OCI-LY1 (cell line): Measurements from ENCODE around the gene ACVR1.
"Not testable (repeated sequence)": the region's sequence is repeated elsewhere in the genome, so short reads cannot be mapped to it uniquely, and the experiment has no call there.

Experiments
- H2AFZ ChIP-seq: fragments of 200-600 bp; sonication (generic), shearing (Covaris generic); 2 replicates; pipeline ENCODE4 v1.6.0; 2014; ENCODE audit warnings: antibody characterized with exemption, mild to moderate bottlenecking, low read length
- H3F3A ChIP-seq: fragments of 200-600 bp; sonication (generic), shearing (Covaris generic); 2 replicates; pipeline ENCODE4 v1.6.0; 2014; ENCODE audit warnings: mild to moderate bottlenecking, antibody characterized with exemption, low read length, moderate library complexity; ENCODE audit not compliant: insufficient read depth
- H3K27ac ChIP-seq: fragments of 200-600 bp; sonication (generic); 2 replicates; pipeline ENCODE4 v1.5.1; 2014; ENCODE audit warnings: low read length, mixed run types, mild to moderate bottlenecking, low read depth; ENCODE audit not compliant: poor library complexity, severe bottlenecking
- H3K27me3 ChIP-seq: fragments of 200-600 bp; sonication (generic); 2 replicates; pipeline ENCODE4 v1.6.0; 2014; ENCODE audit warnings: antibody characterized with exemption, mild to moderate bottlenecking, low read length, moderate library complexity; ENCODE audit not compliant: insufficient read depth
- H3K36me3 ChIP-seq: fragments of 200-600 bp; sonication (generic); 2 replicates; pipeline ENCODE4 v1.6.1; 2014; ENCODE audit warnings: mild to moderate bottlenecking, antibody characterized with exemption, low read length, moderate library complexity, mixed read lengths; ENCODE audit not compliant: insufficient read depth
- H3K4me1 ChIP-seq: fragments of 200-600 bp; sonication (generic); 2 replicates; pipeline ENCODE4 v1.5.1; 2014; ENCODE audit warnings: mild to moderate bottlenecking, low read length, moderate library complexity; ENCODE audit not compliant: insufficient read depth, severe bottlenecking
- H3K4me2 ChIP-seq: fragments of 200-600 bp; sonication (generic), shearing (Covaris generic); 2 replicates; pipeline ENCODE4 v1.6.1; 2014; ENCODE audit warnings: low read length
- H3K4me3 ChIP-seq: fragments of 200-600 bp; sonication (generic); 2 replicates; pipeline ENCODE4 v1.5.1; 2014; ENCODE audit warnings: low read length, low read depth, mild to moderate bottlenecking, mixed read lengths; ENCODE audit not compliant: poor library complexity, severe bottlenecking
- H3K79me2 ChIP-seq: fragments of 200-600 bp; shearing (Covaris generic); 2 replicates; pipeline ENCODE4 v1.6.1; 2016; ENCODE audit warnings: mixed run types, low read length, mixed read lengths; ENCODE audit not compliant: insufficient read depth
- H3K9ac ChIP-seq: fragments of 200-600 bp; sonication (generic), shearing (Covaris generic); 2 replicates; pipeline ENCODE4 v1.6.1; 2014; ENCODE audit warnings: mild to moderate bottlenecking, low read length, mixed read lengths
- H3K9me2 ChIP-seq: fragments of 200-600 bp; sonication (generic), shearing (Covaris generic); 2 replicates; pipeline ENCODE4 v1.6.1; 2014; ENCODE audit warnings: low read depth, mild to moderate bottlenecking, low read length, mixed read lengths
- H3K9me3 ChIP-seq: fragments of 200-600 bp; shearing (Covaris generic); 2 replicates; pipeline ENCODE4 v1.6.1; 2014; ENCODE audit warnings: low read length, mixed read lengths
- H4K20me1 ChIP-seq: fragments of 200-600 bp; sonication (generic), shearing (Covaris generic); 2 replicates; pipeline ENCODE4 v1.6.0; 2016; ENCODE audit warnings: mild to moderate bottlenecking, low read length; ENCODE audit not compliant: insufficient read depth
- EZH2 ChIP-seq: fragments of 200-600 bp; sonication (generic), shearing (Covaris generic); IDR thresholded peaks from 2 replicates; pipeline ENCODE4 v1.8.0; 2017; ENCODE audit warnings: borderline replicate concordance, mixed run types, mild to moderate bottlenecking, antibody characterized with exemption, low read length, moderate library complexity, mixed read lengths
- TF ChIP-seq, protein P1 (sequence below): fragments of 200-600 bp; sonication (generic), shearing (Covaris generic); IDR thresholded peaks from 2 replicates; pipeline ENCODE4 v1.5.1; 2017; ENCODE audit warnings: mild to moderate bottlenecking, antibody characterized with exemption, low read length, moderate library complexity, mixed read lengths

Gene ACVR1

DNA sequence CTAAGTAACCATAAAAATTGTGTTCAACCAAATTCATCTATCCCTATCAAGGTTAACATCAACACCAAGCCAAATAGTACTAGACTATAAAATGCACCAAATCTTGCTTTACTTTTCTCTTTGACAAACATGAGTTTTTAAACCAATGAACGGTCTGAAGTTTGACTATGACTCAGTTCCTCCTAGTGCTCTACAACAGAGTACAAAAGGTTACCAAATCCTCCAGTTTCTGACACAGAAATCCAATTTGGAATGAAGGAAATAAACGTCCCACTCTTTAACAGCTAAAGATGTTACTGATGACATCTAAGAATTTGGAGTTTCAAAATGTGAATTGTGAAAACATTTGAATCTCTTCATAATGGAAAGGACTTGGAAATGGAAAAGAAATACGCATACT is 11.8 kb upstream of the ACVR1 start:
- no peaks in the 10 kb centered on the region for H3K79me2 ChIP-seq
- no peak overlapping the region for H3K4me3 ChIP-seq
- TF ChIP-seq, protein P1, sequence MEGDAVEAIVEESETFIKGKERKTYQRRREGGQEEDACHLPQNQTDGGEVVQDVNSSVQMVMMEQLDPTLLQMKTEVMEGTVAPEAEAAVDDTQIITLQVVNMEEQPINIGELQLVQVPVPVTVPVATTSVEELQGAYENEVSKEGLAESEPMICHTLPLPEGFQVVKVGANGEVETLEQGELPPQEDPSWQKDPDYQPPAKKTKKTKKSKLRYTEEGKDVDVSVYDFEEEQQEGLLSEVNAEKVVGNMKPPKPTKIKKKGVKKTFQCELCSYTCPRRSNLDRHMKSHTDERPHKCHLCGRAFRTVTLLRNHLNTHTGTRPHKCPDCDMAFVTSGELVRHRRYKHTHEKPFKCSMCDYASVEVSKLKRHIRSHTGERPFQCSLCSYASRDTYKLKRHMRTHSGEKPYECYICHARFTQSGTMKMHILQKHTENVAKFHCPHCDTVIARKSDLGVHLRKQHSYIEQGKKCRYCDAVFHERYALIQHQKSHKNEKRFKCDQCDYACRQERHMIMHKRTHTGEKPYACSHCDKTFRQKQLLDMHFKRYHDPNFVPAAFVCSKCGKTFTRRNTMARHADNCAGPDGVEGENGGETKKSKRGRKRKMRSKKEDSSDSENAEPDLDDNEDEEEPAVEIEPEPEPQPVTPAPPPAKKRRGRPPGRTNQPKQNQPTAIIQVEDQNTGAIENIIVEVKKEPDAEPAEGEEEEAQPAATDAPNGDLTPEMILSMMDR, result no peak
- TF ChIP-seq EZH2, result no peak
- H3K4me1 ChIP-seq, result no peaks in the 10 kb centered on the region
- no peak overlapping the region for H3K27ac ChIP-seq
- H2AFZ ChIP-seq, result no peak overlapping the region
- H3K9me2 ChIP-seq, result no peaks in the 10 kb centered on the region
- no peak overlapping the region for H3K4me2 ChIP-seq
- no peak overlapping the region for H3K9ac ChIP-seq
- H3K27me3 ChIP-seq, result no peaks in the 10 kb centered on the region
- no peaks in the 10 kb centered on the region for H4K20me1 ChIP-seq
- H3K36me3 ChIP-seq, result no peaks in the 10 kb centered on the region
- no peaks in the 10 kb centered on the region for H3F3A ChIP-seq
- no peaks in the 10 kb centered on the region for H3K9me3 ChIP-seq

DNA sequence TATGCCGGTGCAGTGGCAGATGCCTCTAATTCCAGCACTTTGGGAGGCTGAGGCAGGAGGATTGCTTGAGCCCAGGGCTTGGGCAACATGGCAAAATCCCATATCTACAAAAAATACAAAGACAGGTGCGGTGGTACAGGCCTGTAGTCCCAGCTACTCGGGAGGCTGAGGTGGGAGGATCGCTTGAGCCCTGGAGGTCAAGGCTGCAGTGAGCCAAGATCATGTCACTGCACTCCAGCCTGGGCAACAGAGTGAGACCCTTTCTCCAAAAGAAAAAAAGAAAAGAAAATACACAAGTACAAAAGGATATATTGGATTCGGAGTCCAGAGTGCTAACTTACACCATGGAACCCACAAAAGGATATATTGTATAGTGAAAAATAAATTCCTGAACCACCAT is 8.4 kb upstream of the ACVR1 start:
- H3K36me3 ChIP-seq, H3K9me3 ChIP-seq, H3K4me1 ChIP-seq, H2AFZ ChIP-seq, H4K20me1 ChIP-seq, H3K27ac ChIP-seq, H3K79me2 ChIP-seq, H3K4me3 ChIP-seq, H3K9ac ChIP-seq, H3F3A ChIP-seq, H3K9me2 ChIP-seq, H3K27me3 ChIP-seq, H3K4me2 ChIP-seq: not testable (repeated sequence)

DNA sequence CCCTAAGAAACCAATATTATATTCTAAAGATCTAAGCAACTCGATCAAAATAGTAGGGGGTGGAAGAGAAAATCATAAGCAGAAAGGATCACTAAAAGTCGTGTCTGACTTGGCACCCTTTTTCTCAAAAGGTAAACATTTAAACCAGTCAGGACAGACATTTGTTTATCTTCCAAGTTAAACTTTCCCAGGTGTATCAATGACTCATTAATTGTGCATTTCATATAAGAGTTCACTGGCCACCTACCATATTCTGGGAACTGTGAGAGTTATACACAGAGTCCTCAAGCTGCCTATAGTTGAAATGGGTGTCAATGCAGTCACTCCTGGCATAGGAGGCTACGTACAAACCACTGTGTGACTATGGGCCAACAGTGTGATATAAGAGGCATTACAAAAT is 4.8 kb upstream of the ACVR1 start:
- no peak overlapping the region for H2AFZ ChIP-seq
- no peak overlapping the region for H3K27ac ChIP-seq
- no peak overlapping the region for H3K4me2 ChIP-seq
- no peak for TF ChIP-seq EZH2
- TF ChIP-seq, protein P1, result no peak
- H3K4me3 ChIP-seq, result no peak overlapping the region
- H3K9me2 ChIP-seq, result no peaks in the 10 kb centered on the region
- H3K9me3 ChIP-seq, result no peaks in the 10 kb centered on the region
- no peaks in the 10 kb centered on the region for H3K79me2 ChIP-seq
- H3K4me1 ChIP-seq, result peaks cover 8% of the 10 kb centered on the region
- H3K36me3 ChIP-seq, result no peaks in the 10 kb centered on the region
- H4K20me1 ChIP-seq, result no peaks in the 10 kb centered on the region
- H3K27me3 ChIP-seq, result no peaks in the 10 kb centered on the region
- no peak overlapping the region for H3K9ac ChIP-seq
- no peaks in the 10 kb centered on the region for H3F3A ChIP-seq

DNA sequence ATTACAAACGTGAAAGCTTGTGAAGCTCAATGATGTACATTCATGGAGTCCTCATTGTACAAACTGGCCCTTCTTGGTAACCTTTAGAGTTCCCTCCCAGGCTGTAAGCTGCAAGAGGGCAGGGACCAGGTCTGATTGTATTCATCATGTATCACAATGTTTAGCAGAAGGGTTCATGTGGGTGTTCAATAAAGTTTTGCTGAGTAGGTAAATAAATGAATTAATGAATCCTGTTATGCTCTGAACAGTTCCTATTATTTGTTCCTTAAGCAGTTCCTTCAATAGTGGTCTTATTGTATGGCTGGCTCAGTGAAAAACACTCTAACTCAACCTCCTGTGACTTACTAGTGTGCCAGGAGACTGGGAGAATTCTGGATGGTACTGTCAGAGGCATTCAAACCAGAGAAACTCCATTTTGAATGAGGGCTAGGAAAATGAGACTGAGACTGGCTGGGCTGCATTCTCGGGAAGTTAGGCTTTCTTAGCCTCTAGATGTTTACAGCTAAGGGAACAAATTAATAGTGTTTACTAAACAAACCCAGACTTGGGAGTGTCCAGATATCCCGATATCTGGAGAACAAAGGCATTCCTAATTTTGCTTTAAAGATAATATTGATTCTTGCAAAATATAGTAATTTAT is 1.8 kb upstream of the ACVR1 start:
- Histone ChIP-seq H3K4me1 (peaks cover 11% of the 10 kb centered on the region), H2AFZ (no peak overlapping the region), H3K79me2 (no peaks in the 10 kb centered on the region), H3K9ac (no peak overlapping the region), H3K27me3 (no peaks in the 10 kb centered on the region), H4K20me1 (no peaks in the 10 kb centered on the region), H3K27ac (no peak overlapping the region), H3K4me3 (no peak overlapping the region), H3K4me2 (no peak overlapping the region), H3K9me2 (no peaks in the 10 kb centered on the region), H3K36me3 (no peaks in the 10 kb centered on the region), H3F3A (peaks cover 2% of the 10 kb centered on the region; the same call in 1 of the 2 replicates), H3K9me3 (no peaks in the 10 kb centered on the region)
- TF ChIP-seq, protein P1, result no peak
- no peak for TF ChIP-seq EZH2
